ENCODE data around the gene EBF4.

The EBF4 gene, protein sequence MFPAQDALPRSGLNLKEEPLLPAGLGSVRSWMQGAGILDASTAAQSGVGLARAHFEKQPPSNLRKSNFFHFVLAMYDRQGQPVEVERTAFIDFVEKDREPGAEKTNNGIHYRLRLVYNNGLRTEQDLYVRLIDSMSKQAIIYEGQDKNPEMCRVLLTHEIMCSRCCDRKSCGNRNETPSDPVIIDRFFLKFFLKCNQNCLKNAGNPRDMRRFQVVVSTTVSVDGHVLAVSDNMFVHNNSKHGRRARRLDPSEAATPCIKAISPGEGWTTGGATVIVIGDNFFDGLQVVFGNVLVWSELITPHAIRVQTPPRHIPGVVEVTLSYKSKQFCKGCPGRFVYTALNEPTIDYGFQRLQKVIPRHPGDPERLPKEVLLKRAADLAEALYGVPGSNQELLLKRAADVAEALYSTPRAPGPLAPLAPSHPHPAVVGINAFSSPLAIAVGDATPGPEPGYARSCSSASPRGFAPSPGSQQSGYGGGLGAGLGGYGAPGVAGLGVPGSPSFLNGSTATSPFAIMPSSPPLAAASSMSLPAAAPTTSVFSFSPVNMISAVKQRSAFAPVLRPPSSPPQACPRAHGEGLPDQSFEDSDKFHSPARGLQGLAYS

DNA sequence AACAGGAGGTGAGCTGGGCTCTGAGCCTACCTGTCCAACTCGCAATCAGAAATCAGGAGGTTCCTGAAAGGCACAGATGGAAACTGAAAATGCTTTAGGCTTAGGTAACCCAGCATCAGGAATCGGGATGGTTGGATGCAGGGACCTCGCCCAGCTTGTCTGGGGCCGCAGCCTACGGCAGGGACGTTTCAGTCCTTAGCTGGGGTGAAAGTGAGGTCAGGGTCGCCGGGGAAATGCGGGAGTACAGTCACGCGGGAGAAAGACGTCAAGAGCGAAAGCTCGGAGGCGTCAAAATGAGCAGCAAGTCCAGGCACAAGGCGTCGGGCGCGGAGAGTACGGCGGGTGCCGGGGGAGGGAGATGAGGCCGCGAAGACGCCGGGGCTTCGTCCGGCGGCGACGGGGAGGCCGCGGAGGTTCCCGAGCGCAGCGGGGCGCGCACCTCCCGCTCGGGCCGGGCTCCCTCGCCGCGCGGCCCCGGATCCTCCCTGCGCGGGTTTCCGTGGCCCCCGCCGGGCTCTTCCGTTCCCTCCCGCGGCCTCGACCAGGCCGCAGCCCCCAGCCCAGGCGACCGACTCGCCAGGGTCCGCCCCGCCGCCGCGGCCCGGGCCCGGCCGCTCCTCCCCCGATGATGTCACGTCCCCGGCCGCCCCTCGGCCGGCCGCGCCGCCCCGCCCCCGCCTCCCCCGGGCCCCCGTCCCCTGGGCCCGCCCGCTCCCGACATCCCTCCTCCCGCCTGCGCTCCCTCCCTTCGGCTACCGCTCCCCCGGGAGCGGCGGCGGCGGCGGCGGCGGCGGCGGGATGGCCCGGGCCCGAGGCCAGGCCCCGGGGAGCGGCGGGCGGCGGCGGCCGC, at the start of gene EBF4:
Gene EBF4, plus strand, starts transcription at position 745 of the 850 bp plus-strand sequence. CDS start 866 bp downstream, outside the sequence.
- DNase-seq (ENCODE audit: low read depth), result no peak

DNA sequence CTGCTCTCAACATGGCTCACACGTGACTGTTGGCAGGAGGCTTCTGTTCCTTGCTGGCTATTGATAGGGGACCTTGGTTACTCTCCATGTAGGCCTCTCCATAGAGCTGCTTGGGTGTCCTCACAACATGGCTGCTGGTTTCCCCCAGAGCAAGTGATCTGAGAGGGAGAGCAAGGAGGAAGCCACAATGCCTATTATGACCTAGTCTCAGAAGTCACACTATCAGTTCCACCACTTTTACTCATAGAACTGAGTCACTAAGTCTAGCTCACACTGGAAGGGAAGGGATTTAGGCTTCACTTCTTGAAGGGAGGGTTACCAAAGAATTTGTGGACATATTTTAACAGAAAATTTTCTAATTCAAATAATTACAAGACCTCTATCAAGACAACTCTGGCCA, 48.9 kb upstream of the EBF4 start:
- DNase-seq (ENCODE audit: low read depth), result no peak

DNA sequence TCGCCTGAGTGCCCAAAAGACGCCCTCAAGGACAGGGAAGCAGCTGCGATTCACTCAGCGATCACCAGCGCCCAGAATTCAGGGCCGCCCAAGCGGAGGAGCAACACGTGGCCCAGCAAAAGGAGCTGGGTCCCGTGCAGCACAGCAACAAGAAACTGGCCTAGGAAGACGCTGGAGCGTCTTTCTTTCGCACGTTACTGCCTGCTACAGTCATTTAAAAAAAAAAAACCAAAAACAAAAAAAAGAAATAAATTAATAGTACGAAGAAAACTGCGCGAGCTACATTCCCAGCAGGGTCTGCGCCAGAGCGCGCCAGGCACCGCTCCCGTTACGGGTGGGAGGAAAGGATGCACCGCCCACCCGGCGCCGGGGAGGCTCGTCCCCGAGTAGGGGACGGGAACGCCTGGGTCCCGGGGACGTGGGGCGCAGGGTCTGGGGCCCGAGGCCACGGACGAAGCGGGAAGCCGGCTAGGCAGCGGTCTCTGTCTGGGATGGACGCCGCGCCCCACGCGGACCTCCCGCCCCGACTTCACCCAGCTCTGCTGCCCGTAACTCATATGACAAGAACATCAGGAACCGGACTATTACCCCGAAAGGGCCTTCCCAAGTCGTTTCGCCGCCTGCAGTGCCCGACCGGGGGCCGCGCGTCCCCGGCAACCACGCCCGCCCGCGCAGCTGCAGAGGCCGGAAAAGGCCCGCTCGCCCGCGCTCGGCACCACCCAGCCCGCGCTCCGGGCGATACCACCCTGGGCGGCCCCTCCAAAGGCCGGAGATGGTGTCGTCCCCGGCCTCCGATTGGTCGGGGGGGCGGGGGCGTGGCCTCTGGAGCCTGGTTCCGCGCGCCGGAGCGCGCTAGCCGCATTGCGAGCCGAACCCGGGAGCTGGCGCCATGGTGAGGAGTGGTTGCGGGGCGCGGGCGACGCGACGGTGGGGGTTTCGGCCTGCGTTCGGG, 40.5 kb upstream of the EBF4 start, which contains the start of gene NOP56:
Gene NOP56, plus strand, starts transcription at position 861 of the 952 bp plus-strand sequence. Its CDS starts 29 bp downstream, at position 890.
- DNase-seq (ENCODE audit: low read depth), result peak; percentile 90

DNA sequence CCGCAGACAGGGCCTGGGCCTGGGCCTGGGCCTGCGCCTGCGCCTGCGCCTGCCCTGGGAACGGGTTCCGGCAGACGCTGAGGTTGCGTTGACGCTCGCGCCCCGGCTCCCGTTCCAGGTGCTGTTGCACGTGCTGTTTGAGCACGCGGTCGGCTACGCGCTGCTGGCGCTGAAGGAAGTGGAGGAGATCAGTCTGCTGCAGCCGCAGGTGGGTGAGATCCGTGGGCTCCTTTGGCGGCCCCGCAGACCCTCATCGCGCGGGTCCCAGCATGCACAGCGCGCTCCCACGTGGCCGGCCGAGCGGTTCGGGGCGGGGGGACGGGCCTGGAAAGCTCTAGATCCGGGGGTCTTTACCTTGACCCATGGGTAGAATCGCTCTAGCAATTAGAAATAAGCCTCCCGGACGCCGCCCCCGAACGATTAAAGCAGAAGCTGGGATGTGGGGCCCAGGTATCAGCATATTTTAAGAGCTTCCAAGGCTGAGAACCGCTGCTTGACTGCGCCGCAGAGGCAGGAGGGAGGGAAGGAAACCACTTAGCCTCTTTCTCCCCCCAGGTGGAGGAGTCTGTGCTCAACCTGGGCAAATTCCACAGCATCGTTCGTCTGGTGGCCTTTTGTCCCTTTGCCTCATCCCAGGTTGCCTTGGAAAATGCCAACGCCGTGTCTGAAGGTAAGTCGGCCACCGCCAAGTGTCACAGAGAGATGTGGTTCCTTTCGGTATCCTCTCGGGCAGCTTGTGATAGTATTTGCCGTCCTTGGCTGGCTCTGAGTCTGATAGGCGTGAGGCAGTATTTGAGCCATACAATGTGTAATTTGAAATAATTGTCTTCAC, 39.6 kb upstream of the EBF4 start:
- DNase-seq (ENCODE audit: low read depth), result peak; percentile 39

DNA sequence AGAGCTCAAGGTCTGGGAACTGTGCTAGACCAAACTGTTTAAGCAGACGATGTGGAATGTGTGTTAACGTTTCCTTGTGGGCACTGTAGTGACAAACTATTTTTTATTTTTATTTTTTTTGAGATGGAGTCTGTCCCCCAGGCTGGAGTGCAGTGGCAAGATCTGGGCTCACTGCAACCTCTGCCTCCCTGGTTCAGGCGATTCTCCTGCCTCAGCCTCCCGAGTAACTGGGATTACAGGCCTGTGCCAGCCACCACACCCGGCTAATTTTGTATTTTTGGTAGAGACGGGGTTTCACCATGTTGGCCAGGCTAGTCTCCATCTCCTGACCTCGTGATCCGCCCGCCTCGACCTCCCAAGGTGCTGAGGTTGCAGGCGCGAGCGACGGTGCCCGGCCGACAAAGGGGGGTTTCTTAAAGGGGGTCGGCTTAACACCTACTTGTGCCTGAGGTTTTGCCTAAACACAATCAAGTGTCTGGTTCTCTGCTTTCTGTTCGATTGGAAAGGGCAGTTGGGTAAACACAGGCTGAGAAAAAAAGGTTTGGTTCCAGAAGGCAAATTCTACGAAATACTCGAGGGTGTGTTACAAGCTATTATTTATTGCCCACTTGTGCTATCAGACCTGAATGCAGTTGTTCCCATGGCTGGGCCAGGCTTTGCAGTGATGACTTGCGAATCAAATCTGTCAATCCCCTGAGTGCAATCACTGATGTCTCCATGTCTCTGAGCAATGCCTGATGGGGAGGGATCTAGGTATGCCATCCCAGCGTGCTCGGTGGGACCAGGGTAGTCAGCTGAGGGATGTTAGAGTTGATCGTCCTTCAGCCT, 38.8 kb upstream of the EBF4 start:
- DNase-seq (ENCODE audit: low read depth), result no peak

DNA sequence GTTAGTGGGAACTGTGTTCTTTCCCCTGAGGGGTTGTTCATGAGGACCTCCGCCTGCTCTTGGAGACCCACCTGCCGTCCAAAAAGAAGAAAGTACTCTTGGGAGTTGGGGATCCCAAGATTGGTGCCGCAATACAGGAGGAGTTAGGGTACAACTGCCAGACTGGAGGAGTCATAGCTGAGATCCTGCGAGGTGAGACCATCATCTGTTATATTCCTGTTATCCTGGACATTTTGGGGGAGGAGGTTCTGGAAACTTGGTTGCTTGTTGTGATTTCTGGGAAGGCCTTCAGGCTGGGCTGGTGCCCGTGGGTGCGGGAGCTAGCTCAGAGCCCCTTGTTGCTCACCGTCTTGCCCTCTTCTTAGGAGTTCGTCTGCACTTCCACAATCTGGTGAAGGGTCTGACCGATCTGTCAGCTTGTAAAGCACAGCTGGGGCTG, 38.2 kb upstream of the EBF4 start:
- no peak for DNase-seq (ENCODE audit: low read depth)

DNA sequence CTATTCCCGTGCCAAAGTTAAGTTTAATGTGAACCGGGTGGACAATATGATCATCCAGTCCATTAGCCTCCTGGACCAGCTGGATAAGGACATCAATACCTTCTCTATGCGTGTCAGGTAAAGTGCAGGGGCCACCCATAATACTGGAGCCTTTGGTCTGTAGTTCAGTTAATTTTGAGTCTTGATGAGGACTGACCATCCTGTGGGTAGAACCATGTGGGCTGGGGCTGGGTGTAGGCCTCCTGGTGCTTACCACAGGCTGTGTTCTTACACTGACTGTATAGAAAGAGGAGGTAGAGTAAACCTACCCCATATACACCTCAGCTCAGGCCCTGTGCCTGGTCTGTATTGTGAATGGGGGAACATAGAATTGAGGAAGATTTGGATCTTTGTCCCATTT, 37.7 kb upstream of the EBF4 start:
- no peak for DNase-seq (ENCODE audit: low read depth)

DNA sequence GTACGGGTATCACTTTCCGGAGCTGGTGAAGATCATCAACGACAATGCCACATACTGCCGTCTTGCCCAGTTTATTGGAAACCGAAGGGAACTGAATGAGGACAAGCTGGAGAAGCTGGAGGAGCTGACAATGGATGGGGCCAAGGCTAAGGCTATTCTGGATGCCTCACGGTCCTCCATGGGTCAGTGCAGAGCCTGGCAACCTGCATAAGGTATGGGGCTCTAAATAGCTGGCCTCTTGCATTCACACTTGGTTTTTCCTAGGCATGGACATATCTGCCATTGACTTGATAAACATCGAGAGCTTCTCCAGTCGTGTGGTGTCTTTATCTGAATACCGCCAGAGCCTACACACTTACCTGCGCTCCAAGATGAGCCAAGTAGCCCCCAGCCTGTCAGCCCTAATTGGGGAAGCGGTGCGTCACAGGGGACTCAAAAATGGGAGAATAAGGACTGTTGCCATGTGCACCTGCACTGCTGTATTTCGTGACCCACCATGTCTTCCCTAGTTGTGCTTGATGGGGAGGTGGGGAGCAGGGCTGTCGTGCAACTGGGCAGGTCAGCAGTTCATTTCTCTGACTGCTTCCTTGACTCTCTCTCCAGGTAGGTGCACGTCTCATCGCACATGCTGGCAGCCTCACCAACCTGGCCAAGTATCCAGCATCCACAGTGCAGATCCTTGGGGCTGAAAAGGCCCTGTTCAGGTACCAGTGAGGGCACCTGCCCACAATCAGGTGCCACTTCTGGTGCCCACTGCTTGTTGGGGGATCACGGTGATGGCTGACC, 37.1 kb upstream of the EBF4 start:
- no peak for DNase-seq (ENCODE audit: low read depth)

DNA sequence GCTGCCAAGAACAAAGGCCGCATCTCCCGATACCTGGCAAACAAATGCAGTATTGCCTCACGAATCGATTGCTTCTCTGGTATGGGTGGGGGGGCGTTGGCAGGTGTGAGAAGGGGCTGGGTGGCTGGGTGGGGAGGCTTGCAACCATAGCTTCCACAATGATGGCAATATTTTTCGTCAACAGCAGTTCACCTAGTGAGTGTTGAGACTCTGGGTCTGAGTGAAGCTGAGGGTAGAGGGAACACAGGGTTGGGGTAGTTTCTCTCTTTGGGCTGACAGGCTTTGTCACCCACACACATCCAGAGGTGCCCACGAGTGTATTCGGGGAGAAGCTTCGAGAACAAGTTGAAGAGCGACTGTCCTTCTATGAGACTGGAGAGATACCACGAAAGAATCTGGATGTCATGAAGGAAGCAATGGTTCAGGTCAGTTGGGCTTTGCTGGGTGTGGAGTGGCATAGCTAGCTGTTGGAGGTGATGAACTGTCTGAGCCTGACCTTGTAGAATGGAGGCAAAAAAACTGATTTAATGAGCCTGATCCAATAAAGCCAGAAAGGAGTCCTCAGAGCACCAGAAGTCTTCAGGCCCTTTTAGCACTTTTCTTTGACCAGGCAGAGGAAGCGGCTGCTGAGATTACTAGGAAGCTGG, 36.0 kb upstream of the EBF4 start:
- DNase-seq (ENCODE audit: low read depth), result no peak

DNA sequence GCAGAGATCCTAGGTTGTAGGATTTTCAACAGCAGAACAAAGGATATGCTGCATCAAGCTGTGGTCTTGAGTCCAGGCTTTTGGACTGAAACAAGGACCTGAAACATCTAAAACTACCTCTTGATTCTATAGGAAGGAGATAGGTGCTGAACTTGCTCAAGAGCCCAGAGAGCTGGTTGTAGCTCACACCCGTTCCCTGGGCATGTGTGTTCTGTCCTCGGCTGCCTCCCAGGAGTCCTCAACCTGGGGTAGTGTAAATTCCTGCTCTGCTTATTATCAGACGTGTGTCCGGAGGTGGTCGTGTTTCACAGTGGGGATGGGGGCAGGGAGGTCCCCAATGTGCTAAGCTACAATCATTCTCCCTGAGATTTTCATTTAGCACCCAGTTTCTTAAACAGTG, 35.3 kb upstream of the EBF4 start:
- DNase-seq (ENCODE audit: low read depth), result no peak

DNA sequence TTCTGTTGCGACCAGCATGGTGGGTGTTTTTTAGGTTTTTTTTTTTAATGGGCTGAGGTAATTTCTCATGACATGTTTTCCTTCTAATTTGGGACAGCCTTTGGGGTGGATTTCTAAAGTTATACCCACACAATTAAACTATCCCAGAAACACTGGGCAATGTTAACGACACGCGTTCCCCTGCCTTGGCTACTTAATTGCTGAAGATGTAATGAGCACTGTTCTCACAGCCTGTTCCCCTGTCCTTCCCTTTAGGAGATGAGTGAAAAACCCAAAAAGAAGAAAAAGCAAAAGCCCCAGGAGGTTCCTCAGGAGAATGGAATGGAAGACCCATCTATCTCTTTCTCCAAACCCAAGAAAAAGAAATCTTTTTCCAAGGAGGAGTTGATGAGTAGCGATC, 34.9 kb upstream of the EBF4 start:
- no peak for DNase-seq (ENCODE audit: low read depth)

DNA sequence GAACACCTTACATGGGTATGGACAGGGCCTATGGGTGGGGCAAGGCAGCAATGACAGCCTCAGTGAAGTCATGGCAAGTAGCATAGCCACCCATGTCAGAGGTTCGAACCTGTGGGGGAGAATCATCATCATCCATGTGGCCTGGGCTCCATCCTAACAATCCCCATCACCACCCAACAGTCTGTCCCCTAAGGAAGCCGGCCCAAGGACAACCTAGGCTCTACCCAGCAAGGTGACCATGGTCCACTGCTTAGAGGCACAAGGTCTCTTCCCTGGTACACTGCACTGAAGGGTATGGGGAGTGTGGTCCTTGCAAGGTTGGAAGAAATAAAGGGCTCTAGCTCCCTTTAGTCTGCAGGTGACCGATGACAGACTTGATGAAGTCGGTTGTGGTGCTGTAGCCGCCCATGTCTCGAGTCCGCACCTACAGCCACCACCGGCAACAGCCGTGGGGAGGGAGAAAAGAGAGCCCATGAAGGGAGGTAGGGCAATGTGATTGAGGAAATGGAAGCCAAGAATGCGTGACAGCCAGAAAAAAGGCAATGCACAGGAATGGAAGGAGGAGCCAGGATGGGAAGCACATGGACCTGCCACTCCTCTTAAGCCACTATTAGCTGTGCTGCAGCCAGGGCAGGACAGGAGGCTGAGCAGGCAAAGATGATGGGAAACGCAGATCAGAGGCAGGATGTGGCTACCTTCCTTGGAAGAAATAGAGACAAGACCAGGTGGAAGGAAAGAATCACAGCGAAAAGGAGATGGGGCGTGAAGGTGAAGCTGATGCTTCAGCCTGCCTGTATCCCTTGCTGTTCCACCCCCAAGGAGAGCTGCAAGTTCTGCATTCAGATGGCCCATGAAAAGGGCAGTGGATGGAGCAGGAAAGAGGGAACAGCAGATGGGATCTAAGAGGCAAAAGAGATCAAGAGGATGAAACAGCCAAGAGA, 33.9 kb upstream of the EBF4 start:
- DNase-seq (ENCODE audit: low read depth), result no peak

DNA sequence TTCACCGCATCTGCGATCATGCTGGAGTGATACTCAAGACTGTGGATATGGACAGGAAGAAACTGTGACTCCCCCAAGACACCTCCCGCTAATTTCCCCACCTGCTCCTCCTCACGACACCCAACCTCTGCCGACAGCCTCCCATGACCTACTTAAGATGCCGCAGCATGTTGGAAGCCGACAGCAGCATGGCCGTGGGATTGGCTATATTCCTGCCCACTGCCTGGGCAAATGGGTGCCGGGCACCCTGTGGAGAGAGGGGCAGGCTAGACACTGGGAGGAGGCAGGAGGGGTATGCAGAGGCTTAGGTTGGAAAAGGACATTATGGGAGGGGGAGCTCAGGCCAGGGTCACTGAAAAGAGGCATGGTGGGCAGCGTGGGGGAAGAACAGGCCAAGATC, 33.0 kb upstream of the EBF4 start:
- no peak for DNase-seq (ENCODE audit: low read depth)

DNA sequence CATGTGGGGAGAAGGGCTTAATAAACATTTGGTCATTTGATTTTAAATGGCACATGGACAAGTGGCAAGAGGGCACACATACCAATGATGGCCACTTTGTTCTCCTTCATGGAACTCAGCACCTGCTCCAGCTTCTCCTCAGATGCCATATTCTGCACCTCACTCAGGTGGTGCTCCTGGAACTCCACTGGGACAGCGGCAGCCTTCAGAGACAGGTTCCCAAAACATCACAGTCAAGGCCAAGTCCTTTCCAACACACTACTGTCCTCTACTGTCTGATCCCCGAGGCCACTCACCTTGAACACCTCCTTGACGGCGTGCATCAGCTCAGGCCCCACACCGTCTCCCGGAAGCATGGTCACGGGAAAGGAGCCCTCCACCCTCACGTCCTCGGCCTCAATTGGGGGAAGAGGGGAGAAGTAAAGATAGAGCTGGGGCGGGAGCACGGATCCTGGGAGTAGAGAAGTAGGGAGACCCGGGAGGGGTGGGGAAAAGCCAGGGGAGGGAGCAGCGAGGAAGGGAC, 29.2 kb upstream of the EBF4 start:
- no peak for DNase-seq (ENCODE audit: low read depth)

DNA sequence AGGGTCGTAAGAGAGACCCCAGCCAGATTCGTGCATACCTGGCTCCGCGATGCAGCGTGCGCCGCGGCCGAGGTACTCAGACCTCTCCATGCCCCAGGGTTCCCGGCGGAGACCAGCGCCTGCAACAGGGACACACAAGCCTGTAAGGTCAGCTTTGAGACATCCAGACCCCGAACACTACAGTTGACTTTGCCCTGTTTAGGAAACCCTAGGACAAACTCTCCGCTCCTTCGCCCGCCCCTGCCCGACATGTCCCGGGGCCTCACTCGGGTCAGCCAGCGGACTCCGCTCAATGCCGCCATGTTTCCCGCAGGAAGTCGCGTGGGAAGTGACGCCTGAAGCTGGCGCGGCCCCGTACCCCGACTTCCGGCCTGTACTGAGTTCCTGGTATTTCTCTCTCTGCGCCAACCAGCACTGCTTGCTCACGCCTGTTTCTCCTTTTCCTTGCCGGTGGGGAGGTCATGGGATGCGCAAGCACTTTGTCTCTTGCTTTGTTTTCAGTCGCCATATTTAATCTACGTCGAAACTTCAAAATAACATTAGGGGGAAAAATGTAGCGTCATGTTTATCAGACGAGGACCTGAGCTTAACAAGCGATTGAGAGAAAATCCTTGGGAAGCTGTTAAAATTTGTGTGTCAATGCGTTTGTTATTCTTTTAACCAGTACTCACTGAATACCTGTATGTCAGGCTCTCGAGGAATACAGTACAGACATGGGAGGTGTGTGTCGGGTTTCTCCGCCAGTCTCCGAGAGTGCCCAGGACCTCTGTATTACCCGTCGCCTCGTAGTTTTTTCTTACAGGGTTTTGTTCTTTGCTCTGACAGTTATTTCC, 28.5 kb upstream of the EBF4 start, which contains the start of gene IDH3B:
Gene IDH3B, minus strand, starts transcription at position 330 of the 833 bp plus-strand sequence. Its CDS starts 28 bp downstream, at position 302.
- DNase-seq (ENCODE audit: low read depth), result peak; percentile 85

DNA sequence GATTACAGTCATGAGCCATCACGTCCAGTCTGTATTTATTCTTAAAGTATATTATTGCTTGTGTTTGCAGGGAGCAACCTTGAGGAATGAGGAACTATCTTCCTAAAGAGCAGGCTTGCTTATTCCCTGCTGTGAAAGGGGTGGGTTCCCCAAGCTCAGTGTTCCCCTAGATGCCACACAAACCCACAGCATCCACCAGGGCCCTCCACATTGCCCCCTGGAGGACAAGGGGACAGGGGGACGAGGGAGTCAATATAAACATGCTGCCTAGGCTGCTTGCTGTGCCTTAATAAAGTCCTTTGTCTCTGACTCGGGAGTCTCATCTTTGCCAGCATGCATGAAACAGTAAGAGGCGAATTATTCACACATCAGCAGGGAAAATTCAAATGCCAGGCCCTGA, 20.6 kb upstream of the EBF4 start:
- DNase-seq (ENCODE audit: low read depth), result no peak

Data from stimulated activated CD4-positive, alpha-beta T cell treated with anti-CD3 and anti-CD28 coated beads, Interleukin-2, amount 100 ng/mL, for 4 hours (primary cell).